Peyer's patch (tissue), 4 donors: ENCODE results near the gene URAD.

Source experiments
- CTCF ChIP-seq, 6 experiments: fragments of 450-650 bp in 4 of 6; fragments of 200-600 bp in 2 of 6; sonication (generic) in 1 of 6; IDR thresholded peaks; one replicate each; pipeline ENCODE4 v1.5.1; 2017 to 2019; ENCODE audit warnings: antibody characterized with exemption in 6 of 6, mild to moderate bottlenecking in 3 of 6, moderate library complexity in 1 of 6
- POLR2A ChIP-seq, 2 donors: fragments of 450-650 bp; IDR thresholded peaks; one replicate each; pipeline ENCODE4 v1.5.1; 2017; ENCODE audit warnings: antibody characterized with exemption in 2 of 2, mild to moderate bottlenecking in 2 of 2, moderate library complexity in 2 of 2

- TF ChIP-seq CTCF (IDR thresholded peaks at IDR 0.05): no peak
- no peak for TF ChIP-seq POLR2A (IDR thresholded peaks at IDR 0.05)
Measured at GRCh38 chr13:28002886-28003698, 14.6 kb upstream of the URAD start.
